ENCODE data around the gene ALDH1L1.
"Not testable (repeated sequence)": the region's sequence is repeated elsewhere in the genome, so short reads cannot be mapped to it uniquely, and the experiment has no call there.

The ALDH1L1 gene

GRCh38 chr3:126108676-126109050 is 71.7 kb downstream of the ALDH1L1 start:
- in situ Hi-C loops (cut with HindIII; ENCODE audit: low sequenced_read_pairs) = no loop called here

- in situ Hi-C loops (cut with HindIII; ENCODE audit: low sequenced_read_pairs) = no loop called here
These were observed 72.3 kb downstream of the ALDH1L1 start for GRCh38 chr3:126107957-126108675.

GRCh38 chr3:126107203-126107939 is 73.0 kb downstream of the ALDH1L1 start:
- in situ Hi-C loops (cut with HindIII; ENCODE audit: low sequenced_read_pairs) = no loop called here

- in situ Hi-C loops (cut with HindIII; ENCODE audit: low sequenced_read_pairs) = no loop called here
These were observed 73.8 kb downstream of the ALDH1L1 start for GRCh38 chr3:126106336-126107202.

- in situ Hi-C loops (cut with HindIII; ENCODE audit: low sequenced_read_pairs) = no loop called here
These were observed 74.6 kb downstream of the ALDH1L1 start for GRCh38 chr3:126105691-126106187.

GRCh38 chr3:126104742-126105605 is 75.4 kb downstream of the ALDH1L1 start:
- in situ Hi-C loops (cut with HindIII; ENCODE audit: low sequenced_read_pairs) = no loop called here

GRCh38 chr3:126104028-126104635 is 76.3 kb downstream of the ALDH1L1 start:
- in situ Hi-C loops (cut with HindIII; ENCODE audit: low sequenced_read_pairs) = no loop called here

- in situ Hi-C loops (cut with HindIII; ENCODE audit: low sequenced_read_pairs) = no loop called here
These were observed 77.0 kb downstream of the ALDH1L1 start for GRCh38 chr3:126103121-126104027.

GRCh38 chr3:126102530-126102951 is 77.8 kb downstream of the ALDH1L1 start:
- in situ Hi-C loops (cut with HindIII; ENCODE audit: low sequenced_read_pairs) = no loop called here

GRCh38 chr3:126102011-126102410 is 78.4 kb downstream of the ALDH1L1 start:
- in situ Hi-C loops (cut with HindIII; ENCODE audit: low sequenced_read_pairs) = no loop called here

- in situ Hi-C loops (cut with HindIII; ENCODE audit: low sequenced_read_pairs) = no loop called here
These were observed 78.8 kb downstream of the ALDH1L1 start for GRCh38 chr3:126101521-126101982.

GRCh38 chr3:126100634-126101301 is 79.6 kb downstream of the ALDH1L1 start:
- in situ Hi-C loops (cut with HindIII; ENCODE audit: low sequenced_read_pairs) = no loop called here

- in situ Hi-C loops (cut with HindIII; ENCODE audit: low sequenced_read_pairs) = no loop called here
These were observed 80.1 kb downstream of the ALDH1L1 start for GRCh38 chr3:126100269-126100633.

GRCh38 chr3:126098391-126098858 is 82.0 kb downstream of the ALDH1L1 start:
- in situ Hi-C loops (cut with HindIII; ENCODE audit: low sequenced_read_pairs) = no loop called here

GRCh38 chr3:126097801-126098200 is 82.6 kb downstream of the ALDH1L1 start:
- in situ Hi-C loops (cut with HindIII; ENCODE audit: low sequenced_read_pairs) = no loop called here

- in situ Hi-C loops (cut with HindIII; ENCODE audit: low sequenced_read_pairs) = not testable (repeated sequence)
These were observed 84.1 kb downstream of the ALDH1L1 start for GRCh38 chr3:126096274-126096673.

GRCh38 chr3:126092128-126092527 is 88.3 kb downstream of the ALDH1L1 start:
- in situ Hi-C loops (cut with HindIII; ENCODE audit: low sequenced_read_pairs) = not testable (repeated sequence)

- in situ Hi-C loops (cut with HindIII; ENCODE audit: low sequenced_read_pairs) = no loop called here
These were observed 92.7 kb downstream of the ALDH1L1 start for GRCh38 chr3:126087552-126088175.
